Right ventricle myocardium superior (tissue), 1 donor: ENCODE results near the gene ATG14. TPM values are rescaled to one million over a fixed set of nuclear protein-coding genes. Genes with fewer than 3 reads are reported as not detected.

Experiments
- ATAC-seq: fragments of 200-7000 bp; cut with Tn5 transposase; one replicate; pipeline ENCODE4 v1.9.1; 2020; ENCODE audit warnings: mild to moderate bottlenecking; ENCODE audit not compliant: poor library complexity
- DNase-seq: peaks from one replicate; pipeline ENCODE4 v3.0.0-alpha.2; 2020
- intact Hi-C: fragments of 100-400 bp; cut with DNase I; formaldehyde crosslinking; loops from one replicate; pipeline ENCODE4 v1.11.2; 2022
- total RNA-seq: library from RNA; stranded (reverse); fragmentation: NEBNext Ultra II Directional; extraction: Animal tissue kit (Norgen Biotek cat#: 25700); gene quantifications from one replicate; pipeline ENCODE4 v1.2.1, GENCODE V29; 2021
- donor health status: DM: no; HTN: yes; CAD: no; lungs with severe emphysema.

ATG14 gene
- total RNA-seq, 1 donor from 2014 or later = 12.3 TPM

- DNase-seq (no peak), ATAC-seq (peak; percentile 10)
- intact Hi-C loops = no loop called here
Observed at GRCh38 chr14:55339770-55340169, 71.9 kb downstream of the ATG14 start.

- ATAC-seq (no peak), DNase-seq (no peak)
- intact Hi-C loops = no loop called here
Observed at GRCh38 chr14:55336691-55337090, 74.9 kb downstream of the ATG14 start.

- intact Hi-C loops = no loop called here
- ATAC-seq (no peak), DNase-seq (no peak)
Observed at GRCh38 chr14:55336162-55336561, 75.5 kb downstream of the ATG14 start.

DNA sequence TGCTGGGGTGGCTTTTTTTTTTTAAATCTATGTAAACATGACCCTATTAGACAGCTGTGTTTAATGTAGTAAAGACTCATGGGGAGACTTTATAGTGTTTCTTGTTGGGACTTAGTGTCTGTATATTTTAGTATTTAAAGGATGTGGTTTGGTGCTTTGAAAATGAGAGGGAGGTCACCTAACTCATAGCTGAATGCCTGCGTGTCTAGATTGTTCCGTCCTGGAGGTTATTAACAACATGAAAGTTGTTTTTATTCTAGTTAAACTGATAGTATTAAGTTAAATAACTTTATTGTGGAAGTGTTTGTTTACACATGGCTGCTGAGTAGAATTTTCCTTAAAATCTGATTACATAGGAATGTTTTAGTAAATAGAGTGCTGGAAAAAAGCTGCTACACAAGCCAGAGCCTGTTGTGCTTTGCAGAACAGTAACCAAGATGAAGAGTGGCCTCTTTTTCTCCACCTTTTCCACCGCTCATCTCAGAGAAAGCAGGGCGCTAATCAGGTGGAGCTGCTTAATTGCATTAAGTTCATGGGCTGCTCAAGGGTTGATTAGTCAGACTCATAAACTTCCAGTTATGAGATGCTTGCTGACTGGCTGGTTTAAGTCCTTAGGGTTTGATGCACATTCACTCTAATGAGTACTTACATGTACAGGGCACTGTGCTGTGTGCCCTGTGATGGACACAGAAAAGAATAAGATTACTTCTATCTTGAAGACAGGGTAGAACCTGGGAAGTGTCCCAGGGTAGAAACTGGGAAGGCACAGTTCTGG lies 77.7 kb downstream of the ATG14 start:
- intact Hi-C loops = no loop called here
- no peak for DNase-seq
- no peak for ATAC-seq

DNA sequence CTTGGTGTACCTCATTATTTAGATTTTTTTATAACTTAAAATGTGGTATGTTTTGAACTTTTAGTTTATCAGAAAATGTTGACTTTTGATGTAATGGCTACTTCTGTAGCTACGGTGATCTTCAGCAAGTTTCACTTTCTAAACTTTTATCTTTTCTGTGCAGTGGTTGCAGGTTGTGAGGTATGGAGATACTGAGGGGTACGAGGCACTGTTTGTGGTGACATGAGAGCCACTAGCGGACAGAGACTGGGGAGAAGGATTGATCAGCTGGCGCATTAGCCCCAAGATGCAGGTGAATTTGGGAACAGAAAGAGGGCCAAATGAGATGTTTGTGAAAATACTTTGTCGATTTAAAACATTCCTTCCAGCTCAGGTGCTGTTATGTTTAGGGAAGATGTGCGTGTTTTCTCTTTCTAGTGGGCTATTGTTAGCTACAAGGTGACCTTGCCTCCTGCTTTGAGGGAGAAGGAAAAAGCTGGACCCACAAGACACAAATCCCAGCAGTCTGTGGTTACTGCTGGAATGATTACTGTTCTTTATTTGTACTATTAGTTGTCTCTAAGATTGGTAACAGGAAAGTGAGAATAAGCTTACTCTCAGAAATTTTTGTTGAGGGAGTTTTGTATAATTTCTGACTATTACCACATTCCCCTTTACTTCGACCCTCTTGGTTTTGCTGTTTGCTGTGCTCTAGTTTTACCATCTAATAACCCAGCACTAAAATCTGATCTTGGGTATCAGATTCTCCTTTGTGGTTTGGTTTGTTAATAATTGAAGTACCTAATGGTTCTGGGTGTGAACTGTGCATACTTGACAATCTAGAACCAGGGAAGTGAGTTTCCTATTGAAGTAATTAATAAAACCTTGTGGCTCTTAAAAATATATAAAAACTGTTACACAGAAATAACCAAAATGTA lies 78.7 kb downstream of the ATG14 start:
- intact Hi-C loops = no loop called here
- ATAC-seq = no peak

GRCh38 chr14:55329999-55330710 lies 81.5 kb downstream of the ATG14 start:
- DNase-seq = no peak
- ATAC-seq = no peak
- intact Hi-C loops = no loop called here

More for the DNA sequence above, 78.7 kb downstream of the ATG14 start:
- DNase-seq = no peak

DNA sequence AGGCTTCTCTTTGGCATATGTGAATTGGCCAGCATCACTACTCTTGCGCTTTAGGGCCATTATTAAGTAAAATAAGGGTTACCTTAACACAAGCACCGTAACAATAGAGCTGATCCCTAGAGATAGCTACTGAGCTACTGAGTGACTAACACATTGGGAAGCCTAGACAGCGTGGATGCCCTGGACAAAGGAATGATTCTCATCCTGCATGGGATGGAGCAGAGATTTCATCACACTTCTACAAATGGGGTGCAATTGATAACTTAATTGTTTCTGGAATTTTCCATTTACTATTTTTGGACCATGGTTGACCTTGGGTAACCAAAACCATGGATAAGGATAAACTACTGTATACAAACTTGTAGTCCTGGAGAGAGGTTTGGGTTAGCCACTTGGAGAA lies 83.3 kb downstream of the ATG14 start:
- no peak for DNase-seq
- ATAC-seq = peak; percentile 31
- intact Hi-C loops = no loop called here

- intact Hi-C loops = no loop called here
Observed at GRCh38 chr14:55327179-55327578, 84.5 kb downstream of the ATG14 start.

DNA sequence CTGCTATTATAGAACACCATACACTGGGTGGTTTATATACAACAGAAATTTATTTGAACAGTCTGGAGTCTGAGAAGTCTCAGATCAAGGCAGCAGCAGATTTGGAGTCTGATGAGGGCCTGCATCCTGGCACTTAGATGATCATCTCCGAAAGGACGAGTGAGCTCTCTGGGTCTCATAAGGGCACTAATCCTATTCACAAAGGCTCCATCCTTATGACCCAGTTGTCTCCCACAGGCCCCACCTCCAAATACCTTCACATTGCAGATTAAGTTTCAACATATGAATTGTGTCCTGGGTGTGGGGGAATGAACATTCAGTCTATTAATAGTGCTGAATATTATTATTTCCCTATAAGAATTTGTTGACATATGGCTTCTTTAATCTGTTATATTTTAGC lies 86.8 kb downstream of the ATG14 start:
- no peak for ATAC-seq
- intact Hi-C loops = no loop called here

More at GRCh38 chr14:55327179-55327578, 84.5 kb downstream of the ATG14 start:
- ATAC-seq (no peak), DNase-seq (no peak)

DNA sequence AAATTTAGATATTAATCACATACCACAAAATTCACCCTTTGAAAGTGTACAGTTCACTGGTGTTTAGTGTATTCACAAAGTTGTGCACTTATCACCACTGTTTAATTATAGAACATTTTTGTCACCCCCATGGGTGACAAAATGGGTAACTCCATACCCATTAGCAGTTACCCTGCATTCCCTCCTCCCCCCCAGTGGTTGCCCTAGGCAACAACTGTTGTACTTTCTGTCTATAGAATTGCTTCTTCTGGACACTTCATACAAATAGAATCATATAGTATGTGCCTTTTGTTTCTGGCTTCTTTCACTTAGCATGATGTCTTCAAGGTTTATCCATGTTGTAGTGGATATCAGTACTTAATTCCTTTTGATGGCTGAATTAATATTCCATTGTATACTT lies 87.7 kb downstream of the ATG14 start:
- DNase-seq (no peak), ATAC-seq (no peak)
- intact Hi-C loops = no loop called here

More for the DNA sequence above, 86.8 kb downstream of the ATG14 start:
- DNase-seq = no peak

GRCh38 chr14:55318694-55319093 lies 92.9 kb downstream of the ATG14 start:
- DNase-seq (no peak), ATAC-seq (no peak)
- intact Hi-C loops = no loop called here

DNA sequence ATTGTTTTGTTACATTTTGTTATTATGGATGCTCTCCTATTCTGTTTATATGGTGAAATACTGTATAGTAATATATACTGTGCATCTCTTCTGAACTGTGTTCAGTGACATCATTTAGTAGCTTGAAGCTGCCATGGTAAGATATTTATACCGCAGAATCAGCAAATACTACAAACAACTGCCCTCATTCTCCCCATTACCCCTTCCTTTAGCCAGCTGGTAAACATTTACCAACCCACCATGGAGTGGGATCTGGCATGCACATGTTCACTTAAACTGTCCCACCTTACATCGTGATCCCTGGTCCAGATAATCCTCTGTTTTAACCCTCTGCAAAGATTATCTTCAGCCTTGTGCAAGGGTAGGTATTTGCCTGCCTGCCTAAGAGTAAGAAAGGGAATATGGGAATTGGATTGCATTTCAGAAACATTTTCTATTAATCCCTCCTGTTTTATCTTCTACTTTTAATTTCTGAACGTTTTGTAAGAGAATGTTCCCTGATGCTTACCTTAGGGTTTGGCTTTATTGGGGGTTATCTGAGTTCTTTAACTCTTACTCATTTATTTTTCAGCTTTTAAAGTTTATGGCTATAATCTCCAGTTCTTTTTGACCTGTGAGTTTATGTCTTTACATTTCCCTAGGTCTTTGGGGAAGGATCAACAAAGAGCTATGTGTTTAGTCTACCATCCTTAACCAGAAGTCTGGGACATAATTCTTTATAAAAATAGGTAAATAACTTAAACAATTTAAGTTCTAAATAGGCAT lies 93.9 kb downstream of the ATG14 start:
- intact Hi-C loops = no loop called here
- no peak for ATAC-seq
- no peak for DNase-seq

DNA sequence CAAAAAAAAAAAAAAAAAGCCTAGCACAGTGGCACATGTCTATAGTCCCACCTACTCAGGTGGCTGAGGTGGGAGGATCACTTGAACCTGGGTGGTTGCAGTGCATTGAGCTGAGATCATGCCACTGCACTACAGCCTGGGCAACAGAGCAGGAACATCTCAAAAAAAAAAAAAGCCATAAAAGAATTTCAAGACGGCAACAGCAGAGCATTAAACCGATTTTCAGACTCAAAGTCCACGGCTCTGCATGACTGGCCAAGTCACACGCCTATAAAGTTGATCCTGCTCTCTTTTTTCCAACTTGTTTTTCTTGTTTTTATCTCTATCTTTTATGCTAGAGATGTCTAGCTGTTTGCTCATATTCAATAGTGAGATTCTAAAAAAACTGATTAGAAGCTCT lies 95.1 kb downstream of the ATG14 start:
- intact Hi-C loops = no loop called here
- DNase-seq (no peak), ATAC-seq (peak; percentile 25)

Other genes with a start within 250 kb of the ATG14 start
- gene DLGAP5, start 220.2 kb downstream of the ATG14 start, total RNA-seq = 0.27 TPM
- gene FBXO34, start 140.4 kb downstream of the ATG14 start, total RNA-seq = 24.6 TPM
- not detected for gene TBPL2, start 28.8 kb upstream of the ATG14 start, total RNA-seq
- 274 TPM for gene KTN1, start 168.4 kb upstream of the ATG14 start, total RNA-seq